Stimulated activated CD8-positive, alpha-beta memory T cell treated with anti-CD3 and anti-CD28 coated beads, Interleukin-12 subunit alpha, Interleukin-12 subunit beta, amount 100 ng/mL, for 4 hours (primary cell): Measurements from ENCODE around the gene NIPBL.
"Not testable (repeated sequence)": the region's sequence is repeated elsewhere in the genome, so short reads cannot be mapped to it uniquely, and the experiment has no call there.

Experiments used
- DNase-seq: peaks from one replicate; pipeline ENCODE4 v3.0.0-alpha.2; 2020; ENCODE audit warnings: low read depth

The NIPBL gene

GRCh38 chr5:36946101-36946500, 69.5 kb downstream of the NIPBL start:
- no peak for DNase-seq

- no peak for DNase-seq
Observed at GRCh38 chr5:36948041-36948440, 71.5 kb downstream of the NIPBL start.

GRCh38 chr5:36948650-36949049, 72.1 kb downstream of the NIPBL start:
- no peak for DNase-seq

- no peak for DNase-seq
Observed at GRCh38 chr5:36949593-36949992, 73.0 kb downstream of the NIPBL start.

GRCh38 chr5:36950586-36951457, 74.3 kb downstream of the NIPBL start:
- DNase-seq: no peak

GRCh38 chr5:36953043-36953442, 76.5 kb downstream of the NIPBL start:
- DNase-seq: no peak

- no peak for DNase-seq
Observed at GRCh38 chr5:36957953-36958537, 81.5 kb downstream of the NIPBL start.

GRCh38 chr5:36958612-36959011, 82.0 kb downstream of the NIPBL start:
- DNase-seq: no peak

GRCh38 chr5:36965179-36965578, 88.6 kb downstream of the NIPBL start:
- no peak for DNase-seq

GRCh38 chr5:36969700-36970395, 93.3 kb downstream of the NIPBL start:
- DNase-seq: no peak

GRCh38 chr5:36978196-36978595, 101.6 kb downstream of the NIPBL start:
- no peak for DNase-seq

- DNase-seq: no peak
Observed at GRCh38 chr5:36982146-36982545, 105.6 kb downstream of the NIPBL start.

GRCh38 chr5:36985387-36985786, 108.8 kb downstream of the NIPBL start:
- no peak for DNase-seq

- DNase-seq: no peak
Observed at GRCh38 chr5:36988396-36988795, 111.8 kb downstream of the NIPBL start.

GRCh38 chr5:36998578-36998977, 122.0 kb downstream of the NIPBL start:
- DNase-seq: no peak

- DNase-seq: no peak
Observed at GRCh38 chr5:37002176-37002751, 125.7 kb downstream of the NIPBL start.

- no peak for DNase-seq
Observed at GRCh38 chr5:37005252-37005651, 128.7 kb downstream of the NIPBL start.

- no peak for DNase-seq
Observed at GRCh38 chr5:37005946-37006540, 129.5 kb downstream of the NIPBL start.

- DNase-seq: not testable (repeated sequence)
Observed at GRCh38 chr5:37013181-37013580, 136.6 kb downstream of the NIPBL start.

GRCh38 chr5:37014321-37014720, 137.8 kb downstream of the NIPBL start:
- DNase-seq: no peak

GRCh38 chr5:37015795-37016666, 139.5 kb downstream of the NIPBL start:
- DNase-seq: no peak
